DOHH2 (cell line): ENCODE measurements around the gene KCNG2.

Source experiments
- CTCF ChIP-seq: fragments of 200-600 bp; sonication (generic); IDR thresholded peaks from one replicate; pipeline ENCODE4 v1.5.1; 2014; ENCODE audit warnings: antibody characterized with exemption, mild to moderate bottlenecking, low read depth, low read length; ENCODE audit not compliant: poor library complexity, severe bottlenecking
- EZH2phosphoT487 ChIP-seq: fragments of 200-600 bp; sonication (generic); IDR thresholded peaks from 2 replicates; pipeline ENCODE4 v1.6.1; 2017; ENCODE audit warnings: borderline replicate concordance, mild to moderate bottlenecking, antibody characterized with exemption, low read length, moderate library complexity, mixed read lengths

DNA sequence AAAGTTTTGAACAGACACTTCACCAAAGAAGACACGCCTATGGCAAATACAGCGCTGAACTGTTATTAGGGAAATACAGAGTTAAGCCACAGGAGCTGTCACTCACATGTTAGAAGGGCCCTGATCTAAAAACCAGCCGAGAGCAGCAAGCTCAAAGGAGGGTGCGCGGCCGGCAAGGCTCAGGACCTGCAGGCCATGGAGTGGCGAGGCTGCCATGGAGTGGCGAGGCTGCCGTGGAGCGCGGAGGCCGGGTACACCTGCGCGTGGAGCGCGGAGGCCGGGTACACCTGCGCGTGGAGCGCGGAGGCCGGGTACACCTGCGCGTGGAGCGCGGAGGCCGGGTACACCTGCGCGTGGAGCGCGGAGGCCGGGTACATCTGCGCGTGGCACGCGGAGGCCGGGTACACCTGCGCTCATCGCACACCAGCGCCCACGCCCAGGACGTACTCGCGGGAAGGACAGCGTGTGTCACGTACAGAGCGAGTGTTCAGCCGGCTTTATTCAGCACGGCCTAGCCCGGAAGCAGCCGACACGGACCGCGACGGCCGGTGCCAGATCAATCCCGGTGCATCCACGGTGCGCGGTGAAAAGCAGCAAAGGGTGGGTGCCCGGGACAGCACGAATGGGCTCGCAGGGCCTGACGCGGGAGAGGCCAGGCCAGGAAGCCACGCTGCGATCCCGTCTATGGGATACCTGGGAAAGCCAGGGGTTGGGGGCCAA lies 84.9 kb downstream of the KCNG2 start:
- TF ChIP-seq CTCF (no peak), EZH2phosphoT487 (no peak)
